Neural cell (in vitro differentiated cells): Measurements from ENCODE around the gene KIF6.

ENCODE experiments used
- EP300 ChIP-seq: fragments of 450-650 bp; conservative IDR thresholded peaks from 2 replicates; pipeline ENCODE4 v1.6.1; 2014; ENCODE audit warnings: antibody characterized with exemption, mild to moderate bottlenecking, moderate library complexity; ENCODE audit not compliant: poor library complexity, severe bottlenecking
- POLR2AphosphoS5 ChIP-seq: IDR thresholded peaks from 2 replicates; pipeline ENCODE4 v1.6.1; 2012
- TF ChIP-seq, protein P1 (sequence below): fragments of 450-650 bp; IDR thresholded peaks from 2 replicates; pipeline ENCODE4 v1.5.1; 2014; ENCODE audit warnings: antibody characterized with exemption, mild to moderate bottlenecking, moderate library complexity; ENCODE audit not compliant: poor library complexity, severe bottlenecking
- TF ChIP-seq, protein P2 (sequence below): IDR thresholded peaks from 2 replicates; pipeline ENCODE4 v1.6.1; 2012; ENCODE audit warnings: borderline replicate concordance

DNA sequence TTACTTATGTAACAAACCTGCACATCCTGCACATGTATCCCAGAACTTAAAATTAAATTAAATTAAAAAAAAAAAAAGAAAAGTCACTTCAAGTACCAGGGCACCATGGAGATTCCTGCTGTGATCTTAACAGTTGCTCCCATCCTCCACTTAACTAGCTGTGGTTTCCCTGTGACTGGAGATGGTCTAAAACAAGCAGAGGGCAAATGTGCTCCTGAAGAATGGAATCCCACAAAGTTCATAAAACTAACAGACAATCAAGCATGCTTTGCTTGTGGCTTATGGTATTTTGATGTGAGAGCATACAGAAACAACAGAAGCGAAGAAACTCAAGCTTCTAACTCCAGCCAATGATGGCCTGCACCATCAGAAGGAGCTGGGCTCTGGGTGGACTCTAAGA lies 249.1 kb downstream of the KIF6 start:
- TF ChIP-seq, protein P1, sequence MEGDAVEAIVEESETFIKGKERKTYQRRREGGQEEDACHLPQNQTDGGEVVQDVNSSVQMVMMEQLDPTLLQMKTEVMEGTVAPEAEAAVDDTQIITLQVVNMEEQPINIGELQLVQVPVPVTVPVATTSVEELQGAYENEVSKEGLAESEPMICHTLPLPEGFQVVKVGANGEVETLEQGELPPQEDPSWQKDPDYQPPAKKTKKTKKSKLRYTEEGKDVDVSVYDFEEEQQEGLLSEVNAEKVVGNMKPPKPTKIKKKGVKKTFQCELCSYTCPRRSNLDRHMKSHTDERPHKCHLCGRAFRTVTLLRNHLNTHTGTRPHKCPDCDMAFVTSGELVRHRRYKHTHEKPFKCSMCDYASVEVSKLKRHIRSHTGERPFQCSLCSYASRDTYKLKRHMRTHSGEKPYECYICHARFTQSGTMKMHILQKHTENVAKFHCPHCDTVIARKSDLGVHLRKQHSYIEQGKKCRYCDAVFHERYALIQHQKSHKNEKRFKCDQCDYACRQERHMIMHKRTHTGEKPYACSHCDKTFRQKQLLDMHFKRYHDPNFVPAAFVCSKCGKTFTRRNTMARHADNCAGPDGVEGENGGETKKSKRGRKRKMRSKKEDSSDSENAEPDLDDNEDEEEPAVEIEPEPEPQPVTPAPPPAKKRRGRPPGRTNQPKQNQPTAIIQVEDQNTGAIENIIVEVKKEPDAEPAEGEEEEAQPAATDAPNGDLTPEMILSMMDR, result no peak
- TF ChIP-seq POLR2AphosphoS5 (no peak), EP300 (no peak)
- TF ChIP-seq, protein P2, sequence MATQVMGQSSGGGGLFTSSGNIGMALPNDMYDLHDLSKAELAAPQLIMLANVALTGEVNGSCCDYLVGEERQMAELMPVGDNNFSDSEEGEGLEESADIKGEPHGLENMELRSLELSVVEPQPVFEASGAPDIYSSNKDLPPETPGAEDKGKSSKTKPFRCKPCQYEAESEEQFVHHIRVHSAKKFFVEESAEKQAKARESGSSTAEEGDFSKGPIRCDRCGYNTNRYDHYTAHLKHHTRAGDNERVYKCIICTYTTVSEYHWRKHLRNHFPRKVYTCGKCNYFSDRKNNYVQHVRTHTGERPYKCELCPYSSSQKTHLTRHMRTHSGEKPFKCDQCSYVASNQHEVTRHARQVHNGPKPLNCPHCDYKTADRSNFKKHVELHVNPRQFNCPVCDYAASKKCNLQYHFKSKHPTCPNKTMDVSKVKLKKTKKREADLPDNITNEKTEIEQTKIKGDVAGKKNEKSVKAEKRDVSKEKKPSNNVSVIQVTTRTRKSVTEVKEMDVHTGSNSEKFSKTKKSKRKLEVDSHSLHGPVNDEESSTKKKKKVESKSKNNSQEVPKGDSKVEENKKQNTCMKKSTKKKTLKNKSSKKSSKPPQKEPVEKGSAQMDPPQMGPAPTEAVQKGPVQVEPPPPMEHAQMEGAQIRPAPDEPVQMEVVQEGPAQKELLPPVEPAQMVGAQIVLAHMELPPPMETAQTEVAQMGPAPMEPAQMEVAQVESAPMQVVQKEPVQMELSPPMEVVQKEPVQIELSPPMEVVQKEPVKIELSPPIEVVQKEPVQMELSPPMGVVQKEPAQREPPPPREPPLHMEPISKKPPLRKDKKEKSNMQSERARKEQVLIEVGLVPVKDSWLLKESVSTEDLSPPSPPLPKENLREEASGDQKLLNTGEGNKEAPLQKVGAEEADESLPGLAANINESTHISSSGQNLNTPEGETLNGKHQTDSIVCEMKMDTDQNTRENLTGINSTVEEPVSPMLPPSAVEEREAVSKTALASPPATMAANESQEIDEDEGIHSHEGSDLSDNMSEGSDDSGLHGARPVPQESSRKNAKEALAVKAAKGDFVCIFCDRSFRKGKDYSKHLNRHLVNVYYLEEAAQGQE, result no peak
